ENCODE results near the gene SCP2D1. TPM values are rescaled to one million over a fixed set of nuclear protein-coding genes. Genes with fewer than 3 reads are reported as not detected.
A peak's percentile ranks its signal among the peaks of the same experiment; 100 is the strongest.

Gene SCP2D1
- polyA plus RNA-seq, 2 of the 4 experiments (the other 2 are of a cell fraction) = not detected

- Histone ChIP-seq H3K27ac (no peak overlapping the region), H3K4me3 (no peak overlapping the region), H3K4me2 (no peak overlapping the region), H3K9me3 (peaks cover 8% of the 10 kb centered on the region; the same call in 1 of the 3 replicates), H3K4me1 (peaks cover 4% of the 10 kb centered on the region; the same call in 1 of the 3 replicates)
- CTCF ChIA-PET = interaction anchor here (1.2 kb wide), 1 partner anchor 9 kb away, joined by 4 read pairs; no protein-coding TSS in a partner anchor
- TF ChIP-seq CTCF (IDR thresholded peaks at IDR 0.05) (no peak), CBX8 (IDR thresholded peaks at IDR 0.05) (no peak), EHMT2 (IDR thresholded peaks at IDR 0.05; ENCODE audit: low read depth) (no peak), RARB (CRISPR knock-in tag; IDR thresholded peaks at IDR 0.05) (no peak), ZNF302 (CRISPR knock-in tag; IDR thresholded peaks at IDR 0.05) (no peak)
- ATAC-seq = no peak
- 41% methylated on average over 2 of the region's 2 CpGs for WGBS (ENCODE audit: missing lambda C conversion rate)
- peak; percentile 65 for FAIRE-seq
- POLR2A ChIA-PET = no interaction called here
- no peak for DNase-seq (ENCODE audit: low read depth in 1 of 2, low spot score in 1 of 2)
Observed at GRCh38 chr20:18853946-18854646, 40.5 kb downstream of the SCP2D1 start.

- DNase-seq (ENCODE audit: low read depth in 1 of 2, low spot score in 1 of 2) (no peak), ATAC-seq (no peak), FAIRE-seq (peak; percentile 7)
- POLR2A ChIA-PET = no interaction called here
- Histone ChIP-seq H3K9me3 (peaks cover 11% of the 10 kb centered on the region; the same call in 1 of the 3 replicates), H3K4me2 (no peak overlapping the region), H3K27ac (no peak overlapping the region), H3K4me1 (peaks cover 4% of the 10 kb centered on the region; the same call in 1 of the 3 replicates), H3K4me3 (no peak overlapping the region)
- TF ChIP-seq JUNB (IDR thresholded peaks at IDR 0.05) (no peak), ZSCAN20 (CRISPR knock-in tag; IDR thresholded peaks at IDR 0.05) (no peak), RNF2 (IDR thresholded peaks at IDR 0.05; ENCODE audit: borderline replicate concordance, low read depth) (no peak), KDM1A (IDR thresholded peaks at IDR 0.05; ENCODE audit: low read depth) (no peak), RAD21 (conservative IDR thresholded peaks at IDR 0.05 in 1 of 2, IDR thresholded peaks at IDR 0.05 in 1 of 2) (no peak), ZC3H11A (IDR thresholded peaks at IDR 0.05) (no peak), CTCF (IDR thresholded peaks at IDR 0.05) (no peak), MAFK (IDR thresholded peaks at IDR 0.05; ENCODE audit: partially characterized antibody) (no peak), HEYL (CRISPR knock-in tag; IDR thresholded peaks at IDR 0.05) (no peak), RARB (CRISPR knock-in tag; IDR thresholded peaks at IDR 0.05) (no peak), CEBPB (IDR thresholded peaks at IDR 0.05) (no peak)
- WGBS (ENCODE audit: missing lambda C conversion rate) = 92% methylated on average over 2 of the region's 2 CpGs
- CTCF ChIA-PET = no interaction called here
Observed at GRCh38 chr20:18855882-18856281, 42.3 kb downstream of the SCP2D1 start.

- no peak for TF ChIP-seq NFE2L2 (conservative IDR thresholded peaks at IDR 0.05; ENCODE audit: low read length)
- no peak for TF ChIP-seq ZFP36 (IDR thresholded peaks at IDR 0.05; ENCODE audit: borderline replicate concordance, partially characterized antibody)
- ChIA-PET CTCF (no interaction called here), POLR2A (no interaction called here)
- Histone ChIP-seq H3K4me2 (no peak overlapping the region), H3K4me1 (peaks cover 4% of the 10 kb centered on the region; the same call in 1 of the 3 replicates), H3K4me3 (no peak overlapping the region), H3K9me3 (peaks cover 12% of the 10 kb centered on the region; the same call in 1 of the 3 replicates), H3K27ac (peak overlapping the region in 1 of 2 experiments; percentile 56; a peak in 2 of 6 replicates)
- ATAC-seq (no peak), FAIRE-seq (no peak), DNase-seq (ENCODE audit: low read depth in 1 of 2, low spot score in 1 of 2) (no peak)
- WGBS (ENCODE audit: missing lambda C conversion rate) = 46% methylated on average over 2 of the region's 2 CpGs
Observed at GRCh38 chr20:18856873-18857272, 43.3 kb downstream of the SCP2D1 start.

Data from A549 (cell line).